ENCODE results near the gene PPP1R14D.

DNA sequence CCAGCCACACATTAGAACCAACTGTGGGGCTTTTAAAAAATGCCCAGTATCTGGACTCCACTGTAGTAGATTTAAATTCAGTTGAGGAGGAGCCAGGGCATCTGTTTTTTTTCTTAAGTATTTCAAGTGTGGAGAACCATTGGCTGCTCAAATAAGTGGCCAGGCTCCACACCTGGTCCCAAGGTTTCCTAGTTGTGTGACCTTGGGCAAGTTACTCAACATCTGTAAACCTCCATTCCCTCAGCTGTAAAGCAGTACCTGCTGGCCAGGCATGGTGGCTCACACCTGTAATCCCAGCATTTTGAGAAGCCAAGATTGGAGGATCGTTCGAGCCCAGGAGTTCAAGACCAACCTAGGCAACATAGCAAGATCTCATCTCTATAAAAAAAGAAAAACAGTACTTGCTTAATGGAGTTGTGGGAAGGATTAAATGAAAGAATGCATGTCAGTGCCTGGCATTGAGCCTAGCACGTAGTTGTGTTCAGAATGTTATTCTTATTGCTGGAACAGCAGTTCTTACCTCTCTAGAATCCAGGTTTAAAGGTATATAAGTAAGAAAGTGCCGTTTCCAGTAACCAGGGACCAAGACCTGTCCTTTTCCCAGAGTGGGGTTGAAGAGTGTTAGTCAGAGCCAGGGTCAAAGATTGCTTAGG lies 2.0 kb downstream of the PPP1R14D start:
- TF ChIP-seq, protein P1, sequence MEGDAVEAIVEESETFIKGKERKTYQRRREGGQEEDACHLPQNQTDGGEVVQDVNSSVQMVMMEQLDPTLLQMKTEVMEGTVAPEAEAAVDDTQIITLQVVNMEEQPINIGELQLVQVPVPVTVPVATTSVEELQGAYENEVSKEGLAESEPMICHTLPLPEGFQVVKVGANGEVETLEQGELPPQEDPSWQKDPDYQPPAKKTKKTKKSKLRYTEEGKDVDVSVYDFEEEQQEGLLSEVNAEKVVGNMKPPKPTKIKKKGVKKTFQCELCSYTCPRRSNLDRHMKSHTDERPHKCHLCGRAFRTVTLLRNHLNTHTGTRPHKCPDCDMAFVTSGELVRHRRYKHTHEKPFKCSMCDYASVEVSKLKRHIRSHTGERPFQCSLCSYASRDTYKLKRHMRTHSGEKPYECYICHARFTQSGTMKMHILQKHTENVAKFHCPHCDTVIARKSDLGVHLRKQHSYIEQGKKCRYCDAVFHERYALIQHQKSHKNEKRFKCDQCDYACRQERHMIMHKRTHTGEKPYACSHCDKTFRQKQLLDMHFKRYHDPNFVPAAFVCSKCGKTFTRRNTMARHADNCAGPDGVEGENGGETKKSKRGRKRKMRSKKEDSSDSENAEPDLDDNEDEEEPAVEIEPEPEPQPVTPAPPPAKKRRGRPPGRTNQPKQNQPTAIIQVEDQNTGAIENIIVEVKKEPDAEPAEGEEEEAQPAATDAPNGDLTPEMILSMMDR (conservative IDR thresholded peaks at IDR 0.05 in 1 of 2, IDR thresholded peaks at IDR 0.05 in 1 of 2; ENCODE audit: extremely low read depth in 1 of 2, insufficient read depth in 1 of 2, low read depth in 1 of 2, low read length in 2 of 2) = no peak
- no peak for TF ChIP-seq EZH2 (IDR thresholded peaks at IDR 0.05; ENCODE audit: borderline replicate concordance, low read length)

All from mammary epithelial cell (primary cell).